NB4 (cell line): ENCODE measurements around the gene ARL2.

Experiments
- DNase-seq: peaks from one replicate; pipeline ENCODE4 v3.0.0; 2010; ENCODE audit warnings: low read depth
- H3K4me3 ChIP-seq: one replicate; pipeline ENCODE4 v1.5.1; 2011; ENCODE audit warnings: mild to moderate bottlenecking, low read depth, low read length, moderate library complexity
- MYC ChIP-seq: IDR thresholded peaks from 2 replicates; pipeline ENCODE4 v1.6.1; 2011; ENCODE audit warnings: low read depth, low read length
- POLR2A ChIP-seq: IDR thresholded peaks from 2 replicates; pipeline ENCODE4 v1.6.1; 2011; ENCODE audit warnings: mild to moderate bottlenecking; ENCODE audit not compliant: insufficient read length; ENCODE audit errors: extremely low read depth
- TF ChIP-seq, protein P1 (sequence below): IDR thresholded peaks from one replicate; pipeline ENCODE4 v1.5.1; 2012; ENCODE audit warnings: low read depth, low read length
- TF ChIP-seq, protein P2 (sequence below): IDR thresholded peaks from 2 replicates; pipeline ENCODE4 v1.6.1; 2011; ENCODE audit warnings: low read depth, low read length

The ARL2 gene

DNA sequence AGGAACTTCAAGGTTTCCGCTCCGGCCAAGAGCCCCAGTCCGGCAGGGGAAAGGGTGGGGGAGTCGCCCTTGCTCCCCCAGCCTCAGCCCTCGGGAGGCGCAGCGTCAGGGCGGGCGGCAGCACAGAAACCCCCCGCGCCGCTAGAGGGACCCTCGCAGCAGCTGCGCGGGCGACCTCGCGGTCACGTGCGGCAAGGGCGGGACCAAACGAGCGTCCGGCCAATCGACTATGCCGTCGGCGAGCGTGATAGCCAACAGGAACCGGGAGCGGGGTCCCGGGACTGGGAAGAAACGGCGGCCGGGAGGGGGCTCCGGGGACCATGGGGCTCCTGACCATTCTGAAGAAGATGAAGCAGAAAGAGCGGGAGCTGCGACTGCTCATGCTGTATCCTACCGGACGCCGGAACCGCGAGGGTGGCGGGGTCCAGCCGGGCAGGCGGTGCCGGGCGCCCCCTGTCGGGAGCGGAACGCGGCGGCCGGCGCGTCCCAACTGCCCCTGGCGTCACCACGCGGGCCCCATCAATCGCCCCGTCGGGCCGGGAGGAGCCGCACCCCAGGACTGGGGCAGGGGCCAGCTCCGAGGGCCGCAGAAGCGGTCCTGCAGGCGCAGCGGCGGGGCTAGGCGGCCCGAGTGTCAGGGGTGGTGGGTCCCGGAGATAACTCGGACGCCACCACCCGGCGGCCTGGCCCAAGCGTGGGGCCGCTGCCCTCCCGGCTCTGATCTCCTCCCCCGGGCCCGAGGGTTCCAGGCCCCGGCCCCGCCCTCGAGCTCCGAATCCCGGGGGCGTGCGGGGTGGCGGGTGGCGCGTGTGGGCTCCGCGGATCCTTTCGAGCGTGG lies at the start of gene ARL2:
ARL2 (plus strand) TSS at position 273 of the 838 bp plus-strand sequence; CDS start at position 321, 48 bp downstream.
- TF ChIP-seq POLR2A (peak; percentile 63), MYC (no peak; the same call in none of the 2 replicates)
- TF ChIP-seq, protein P1, sequence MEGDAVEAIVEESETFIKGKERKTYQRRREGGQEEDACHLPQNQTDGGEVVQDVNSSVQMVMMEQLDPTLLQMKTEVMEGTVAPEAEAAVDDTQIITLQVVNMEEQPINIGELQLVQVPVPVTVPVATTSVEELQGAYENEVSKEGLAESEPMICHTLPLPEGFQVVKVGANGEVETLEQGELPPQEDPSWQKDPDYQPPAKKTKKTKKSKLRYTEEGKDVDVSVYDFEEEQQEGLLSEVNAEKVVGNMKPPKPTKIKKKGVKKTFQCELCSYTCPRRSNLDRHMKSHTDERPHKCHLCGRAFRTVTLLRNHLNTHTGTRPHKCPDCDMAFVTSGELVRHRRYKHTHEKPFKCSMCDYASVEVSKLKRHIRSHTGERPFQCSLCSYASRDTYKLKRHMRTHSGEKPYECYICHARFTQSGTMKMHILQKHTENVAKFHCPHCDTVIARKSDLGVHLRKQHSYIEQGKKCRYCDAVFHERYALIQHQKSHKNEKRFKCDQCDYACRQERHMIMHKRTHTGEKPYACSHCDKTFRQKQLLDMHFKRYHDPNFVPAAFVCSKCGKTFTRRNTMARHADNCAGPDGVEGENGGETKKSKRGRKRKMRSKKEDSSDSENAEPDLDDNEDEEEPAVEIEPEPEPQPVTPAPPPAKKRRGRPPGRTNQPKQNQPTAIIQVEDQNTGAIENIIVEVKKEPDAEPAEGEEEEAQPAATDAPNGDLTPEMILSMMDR, result peak; percentile 33
- TF ChIP-seq, protein P2, sequence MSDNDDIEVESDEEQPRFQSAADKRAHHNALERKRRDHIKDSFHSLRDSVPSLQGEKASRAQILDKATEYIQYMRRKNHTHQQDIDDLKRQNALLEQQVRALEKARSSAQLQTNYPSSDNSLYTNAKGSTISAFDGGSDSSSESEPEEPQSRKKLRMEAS, result peak; percentile 97
- peak; percentile 97 for DNase-seq
- peak within 1 kb of the TSS; percentile 85 for H3K4me3 ChIP-seq

DNA sequence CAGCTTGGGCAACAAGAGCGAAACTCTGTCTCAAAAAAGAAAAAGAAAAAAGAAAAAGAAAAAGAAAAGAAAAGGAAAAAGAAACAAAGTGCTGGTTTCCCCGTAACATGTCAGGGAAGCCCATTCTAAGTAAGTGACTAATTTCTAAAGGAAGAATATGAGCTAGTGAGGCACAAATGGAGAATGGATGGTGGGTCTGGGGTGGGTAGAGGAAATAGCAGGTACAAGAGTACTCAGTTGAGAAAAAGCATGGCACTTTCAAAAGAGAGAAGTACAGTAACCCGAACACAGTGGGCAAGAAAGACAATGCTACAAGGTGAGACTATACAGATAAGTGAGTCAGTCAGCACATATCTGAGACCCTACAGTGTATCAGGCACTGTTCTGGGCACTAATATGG lies 46.6 kb upstream of the ARL2 start:
- TF ChIP-seq, protein P2, result no peak
- TF ChIP-seq POLR2A (no peak), MYC (no peak)
- TF ChIP-seq, protein P1, result no peak
- no peak for DNase-seq
- no peak overlapping the region for H3K4me3 ChIP-seq

DNA sequence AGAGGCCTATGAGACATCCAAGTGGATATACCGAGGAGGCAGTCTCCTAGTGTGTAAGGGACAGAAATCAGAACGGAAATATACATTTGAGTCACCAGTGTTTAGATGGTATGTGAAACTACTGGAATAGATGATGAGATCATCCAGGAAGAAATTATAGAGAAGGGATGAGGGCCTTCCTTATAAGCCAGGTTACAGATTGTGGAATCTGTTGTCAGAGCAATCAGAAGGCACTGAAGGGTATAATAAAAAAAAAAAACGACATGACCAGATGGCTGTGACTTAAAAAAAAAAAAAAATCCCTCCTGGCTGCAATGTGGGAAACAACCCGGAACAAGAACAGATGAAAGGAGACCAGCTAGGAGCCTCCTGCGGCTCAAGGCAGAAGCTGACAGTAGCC lies 44.8 kb upstream of the ARL2 start:
- DNase-seq, result no peak
- TF ChIP-seq MYC (no peak), POLR2A (no peak)
- TF ChIP-seq, protein P2, result no peak
- TF ChIP-seq, protein P1, result no peak
- H3K4me3 ChIP-seq, result no peak overlapping the region

DNA sequence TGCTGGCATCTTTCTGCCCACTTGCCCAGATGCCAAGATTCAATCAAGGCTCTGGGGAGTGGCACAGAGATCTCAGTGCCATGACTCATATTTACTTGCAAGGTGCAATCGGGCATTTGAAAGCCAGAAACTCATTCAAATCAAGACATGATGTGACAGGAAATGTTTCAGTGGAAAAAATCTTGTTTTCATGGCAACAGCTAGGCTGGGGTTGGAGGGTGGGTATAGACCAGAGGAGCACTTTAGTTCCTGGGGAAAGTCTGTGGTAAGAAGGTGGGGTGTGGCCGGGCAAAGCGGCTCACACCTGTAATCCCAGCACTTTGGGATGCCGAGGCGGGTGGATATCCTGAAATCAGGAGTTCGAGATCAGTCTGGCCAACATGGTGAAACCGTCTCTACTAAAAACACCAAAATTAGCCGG lies 43.2 kb upstream of the ARL2 start:
- no peak for DNase-seq
- no peak overlapping the region for H3K4me3 ChIP-seq
- TF ChIP-seq, protein P2, result no peak
- TF ChIP-seq MYC, result no peak
- TF ChIP-seq, protein P1, result no peak

DNA sequence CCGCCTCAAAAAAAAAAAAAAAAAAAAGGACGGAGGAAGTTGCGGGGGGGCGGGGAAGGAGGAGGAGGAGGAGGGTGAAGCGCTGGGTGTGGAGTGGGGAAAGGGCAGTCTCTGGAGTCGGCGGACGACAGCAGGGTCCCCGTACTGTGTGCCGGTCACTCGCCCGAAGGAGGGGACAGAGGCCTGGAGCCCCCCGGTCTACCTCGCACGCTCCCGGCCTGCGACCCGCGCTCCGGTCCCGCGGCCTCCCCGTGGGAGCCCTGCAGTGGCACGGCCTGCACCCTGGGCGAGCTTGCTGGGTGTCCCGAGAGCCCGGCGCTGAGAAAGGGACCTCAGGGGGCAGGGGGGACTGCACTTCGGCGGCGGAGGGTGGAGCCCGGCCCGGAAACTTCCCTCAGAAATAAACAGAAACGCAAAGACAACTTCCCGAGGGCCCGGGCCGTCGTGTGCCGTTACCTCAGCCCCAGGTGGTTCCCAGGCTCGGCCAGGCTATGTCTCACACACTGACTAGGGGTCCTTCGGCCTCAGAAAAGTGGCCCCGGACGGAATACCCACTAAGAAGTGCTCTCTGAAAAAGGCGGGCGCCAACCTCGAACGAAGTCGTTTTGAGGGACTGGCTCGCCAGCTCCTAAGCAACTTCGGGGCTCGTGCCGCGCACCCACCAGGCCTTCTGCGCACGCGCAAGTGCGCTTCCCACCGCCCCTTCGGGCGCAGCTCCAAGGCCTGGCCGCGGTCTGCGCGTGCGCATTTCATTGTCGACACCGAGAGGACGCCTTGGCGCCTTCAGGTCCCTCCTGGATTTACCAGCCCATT lies 42.3 kb upstream of the ARL2 start, which contains the start of gene MAJIN:
MAJIN (minus strand) TSS at position 688 of the 813 bp plus-strand sequence. CDS start 12,703 bp downstream, outside the sequence.
- no peak for TF ChIP-seq MYC
- TF ChIP-seq, protein P2, result no peak
- TF ChIP-seq, protein P1, result no peak
- no peak for TF ChIP-seq POLR2A
- DNase-seq, result no peak
- H3K4me3 ChIP-seq, result no peak within 1 kb of the TSS
